Hepatocyte (in vitro differentiated cells): ENCODE results near the gene PTPRD.

Experiments
- EZH2 ChIP-seq: fragments of 200-600 bp; sonication (generic); IDR thresholded peaks from 2 replicates; pipeline ENCODE4 v1.6.1; 2016; ENCODE audit warnings: antibody characterized with exemption, mild to moderate bottlenecking, borderline replicate concordance
- EZH2phosphoT487 ChIP-seq: fragments of 200-600 bp; sonication (generic); IDR thresholded peaks from one replicate; pipeline ENCODE4 v1.6.1; 2018; ENCODE audit warnings: antibody characterized with exemption, mild to moderate bottlenecking, low read depth, moderate library complexity; ENCODE audit not compliant: unreplicated experiment, severe bottlenecking
- TF ChIP-seq, protein P1 (sequence below): fragments of 200-600 bp; sonication (generic); IDR thresholded peaks from 2 replicates; pipeline ENCODE4 v1.5.1; 2016; ENCODE audit warnings: antibody characterized with exemption, mild to moderate bottlenecking; ENCODE audit not compliant: poor library complexity

DNA sequence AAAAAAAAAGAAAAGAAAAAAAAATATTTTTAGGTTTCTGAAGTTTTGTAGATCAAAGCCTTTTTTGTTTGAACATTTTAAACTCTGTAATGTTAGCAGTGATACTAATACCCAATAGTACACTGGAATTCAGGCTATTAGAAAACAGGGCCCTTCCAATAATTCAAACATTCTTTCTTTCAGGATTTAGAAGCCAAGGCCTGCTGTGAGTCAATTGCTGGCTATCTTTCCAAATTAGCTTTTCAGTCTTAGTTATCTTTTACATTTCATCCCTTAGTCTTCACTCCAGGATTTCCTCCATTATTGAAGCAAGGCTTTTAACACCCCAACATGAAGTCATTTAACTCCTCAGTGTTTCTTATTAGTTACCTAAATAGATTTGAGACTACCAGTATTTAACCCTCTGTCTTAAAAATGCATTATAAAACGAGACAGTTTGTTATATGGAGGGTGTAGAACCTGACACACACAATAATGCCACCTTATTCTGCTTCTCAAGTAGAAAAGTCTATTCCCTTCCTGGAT is 1861.3 kb downstream of the PTPRD start:
- TF ChIP-seq, protein P1, sequence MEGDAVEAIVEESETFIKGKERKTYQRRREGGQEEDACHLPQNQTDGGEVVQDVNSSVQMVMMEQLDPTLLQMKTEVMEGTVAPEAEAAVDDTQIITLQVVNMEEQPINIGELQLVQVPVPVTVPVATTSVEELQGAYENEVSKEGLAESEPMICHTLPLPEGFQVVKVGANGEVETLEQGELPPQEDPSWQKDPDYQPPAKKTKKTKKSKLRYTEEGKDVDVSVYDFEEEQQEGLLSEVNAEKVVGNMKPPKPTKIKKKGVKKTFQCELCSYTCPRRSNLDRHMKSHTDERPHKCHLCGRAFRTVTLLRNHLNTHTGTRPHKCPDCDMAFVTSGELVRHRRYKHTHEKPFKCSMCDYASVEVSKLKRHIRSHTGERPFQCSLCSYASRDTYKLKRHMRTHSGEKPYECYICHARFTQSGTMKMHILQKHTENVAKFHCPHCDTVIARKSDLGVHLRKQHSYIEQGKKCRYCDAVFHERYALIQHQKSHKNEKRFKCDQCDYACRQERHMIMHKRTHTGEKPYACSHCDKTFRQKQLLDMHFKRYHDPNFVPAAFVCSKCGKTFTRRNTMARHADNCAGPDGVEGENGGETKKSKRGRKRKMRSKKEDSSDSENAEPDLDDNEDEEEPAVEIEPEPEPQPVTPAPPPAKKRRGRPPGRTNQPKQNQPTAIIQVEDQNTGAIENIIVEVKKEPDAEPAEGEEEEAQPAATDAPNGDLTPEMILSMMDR, result no peak
- TF ChIP-seq EZH2 (no peak), EZH2phosphoT487 (no peak)
